K562 (cell line): Measurements from ENCODE around the gene CHRNA3. TPM values are rescaled to one million over a fixed set of nuclear protein-coding genes. Genes with fewer than 3 reads are reported as not detected.

Source experiments
- ATAC-seq: fragments of 200-7000 bp; cut with Tn5 transposase; 3 replicates; pipeline ENCODE4 v1.9.1; 2020; ENCODE audit warnings: moderate library complexity
- BruUV-seq: library from RNA; stranded (reverse); fragments of 400-500 nt; replicated peaks from 2 replicates; lab custom pipeline; 2021; lab: Mats Ljungman, UMichigan
- CTCF ChIA-PET: fragments of 300-600 bp; formaldehyde crosslinking; extraction: SDS; loops from one replicate; lab custom pipeline; 2021; ENCODE audit warnings: low intra/inter-chr PET ratio; lab: Yijun Ruan, JAX
- POLR2A ChIA-PET: fragments of 300-600, 350-650 bp; sonication (Branson Sonifier 250); formaldehyde crosslinking; extraction: SDS; loops from one replicate; lab custom pipeline; 2021; ENCODE audit warnings: antibody characterized with exemption, inconsistent platforms; lab: Yijun Ruan, JAX
- DNase-seq, 4 experiments: peaks; one replicate each; pipeline versions ENCODE4 v3.0.0 to v3.0.0-alpha.2; 2011 to 2018; ENCODE audit warnings: low spot score in 3 of 4, mixed read lengths in 3 of 4; ENCODE audit errors: extremely low read depth in 1 of 4
- FAIRE-seq: peaks from 2 replicates; lab custom pipeline; 2011; peaks lifted over from hg19 to GRCh38; lab: Jason Lieb, UNC
- H2AFZ ChIP-seq: 2 replicates; pipeline ENCODE4 v1.6.0; 2011; ENCODE audit warnings: low read depth, low read length, control low read depth, inconsistent platforms
- H3K27ac ChIP-seq: fragments of 200-600 bp; 3 replicates; pipeline ENCODE4 v1.8.0; 2011; ENCODE audit warnings: low read depth, mild to moderate bottlenecking, control low read depth, inconsistent platforms, low read length, moderate library complexity, mixed read lengths; ENCODE audit errors: extremely low read depth
- H3K27me3 ChIP-seq, 2 experiments: fragments of 300-600 bp in 1 of 2; 2 replicates in 1 of 2; 3 replicates in 1 of 2; pipeline versions ENCODE4 v1.6.0 to v1.8.0; 2011; ENCODE audit warnings: inconsistent platforms in 2 of 2, low read length in 2 of 2, mild to moderate bottlenecking in 1 of 2, mixed read lengths in 1 of 2, moderate library complexity in 1 of 2; ENCODE audit not compliant: control insufficient read depth in 2 of 2, insufficient read depth in 2 of 2
- H3K36me3 ChIP-seq: fragments of 300-600 bp; 3 replicates; pipeline ENCODE4 v1.8.0; 2011; ENCODE audit warnings: mild to moderate bottlenecking, low read length, inconsistent platforms; ENCODE audit not compliant: control insufficient read depth, insufficient read depth
- H3K4me1 ChIP-seq, 2 experiments: fragments of 200-600 bp in 1 of 2; replicated peaks in 1 of 2; 2 replicates in 1 of 2; 3 replicates in 1 of 2; pipeline versions ENCODE4 v1.5.1 to v1.8.0; 2011; ENCODE audit warnings: inconsistent platforms in 2 of 2, low read length in 2 of 2, mild to moderate bottlenecking in 1 of 2, mixed read lengths in 1 of 2, moderate library complexity in 1 of 2; ENCODE audit not compliant: control insufficient read depth in 2 of 2, insufficient read depth in 2 of 2
- H3K4me2 ChIP-seq: 2 replicates; pipeline ENCODE4 v1.6.1; 2011; ENCODE audit warnings: low read length, control low read depth, inconsistent platforms, mixed read lengths; ENCODE audit not compliant: insufficient read depth
- H3K4me3 ChIP-seq: fragments of 200-600 bp; sonication (generic), shearing (Covaris generic); 2 replicates; pipeline ENCODE4 v1.5.1; 2016; ENCODE audit warnings: control low read depth, inconsistent platforms
- H3K79me2 ChIP-seq: fragments of 200-600 bp; 3 replicates; pipeline ENCODE4 v1.8.0; 2011; ENCODE audit warnings: low read length, inconsistent platforms; ENCODE audit not compliant: control insufficient read depth, insufficient read depth
- H3K9ac ChIP-seq, 2 experiments: 2 replicates each; pipeline versions ENCODE4 v1.6.0 to v1.6.1; 2011; ENCODE audit warnings: low read depth in 2 of 2, low read length in 2 of 2, control low read depth in 1 of 2, inconsistent platforms in 1 of 2, mild to moderate bottlenecking in 1 of 2, mixed read lengths in 1 of 2; ENCODE audit not compliant: insufficient read depth in 1 of 2
- H3K9me1 ChIP-seq: one replicate; pipeline ENCODE4 v1.6.0; 2011; ENCODE audit warnings: inconsistent platforms, mild to moderate bottlenecking, low read length, moderate library complexity; ENCODE audit not compliant: control insufficient read depth, insufficient read depth
- H3K9me3 ChIP-seq: replicated peaks from 2 replicates; pipeline ENCODE4 v1.5.1; 2011; ENCODE audit warnings: low read depth, low read length, inconsistent platforms; ENCODE audit not compliant: control insufficient read depth, insufficient read depth
- H4K20me1 ChIP-seq: replicated peaks from 2 replicates; pipeline ENCODE4 v1.6.1; 2011; ENCODE audit warnings: low read length, inconsistent platforms, mixed read lengths; ENCODE audit not compliant: control insufficient read depth, insufficient read depth
- CHCHD3 ChIP-seq: fragments of 250-450 bp; sonication (Bioruptor Pico); IDR thresholded peaks from 2 replicates; pipeline ENCODE4 v2.1.2; 2022; ENCODE audit warnings: mild to moderate bottlenecking
- TAF9B ChIP-seq: fragments of 450-650 bp; IDR thresholded peaks from 2 replicates; pipeline ENCODE4 v1.6.1; 2018; ENCODE audit warnings: mild to moderate bottlenecking; ENCODE audit not compliant: partially characterized antibody
- ZBTB17 ChIP-seq: fragments of 450-650 bp; formaldehyde crosslinking; IDR thresholded peaks from 2 replicates; pipeline ENCODE4 v1.4.0; 2020; ENCODE audit warnings: mild to moderate bottlenecking
- WGBS: fragments of 100-300 bp; shearing (Covaris generic); methylation state at CpG from one replicate; pipeline ENCODE4 v1.1.6; 2016; ENCODE audit warnings: low coverage, mixed read lengths; ENCODE audit not compliant: insufficient coverage; ENCODE audit errors: missing lambda C conversion rate; 5-methylcytosine and 5-hydroxymethylcytosine counted together
- in situ Hi-C: fragments of 300-500 bp; cut with MboI; formaldehyde crosslinking; loops from 4 replicates; pipeline ENCODE4 v1.15.0; 2018; ENCODE audit warnings: inconsistent platforms, mixed read lengths
- intact Hi-C: fragments of 100-400 bp; cut with micrococcal nuclease; formaldehyde crosslinking; loops from 2 replicates; pipeline ENCODE4 v1.14.2; 2022
- polyA plus RNA-seq, 8 experiments: library from polyadenylated mRNA; depleted of rRNA in 4 of 8; stranded (reverse) in 5 of 8; unstranded in 3 of 8; fragments of >200 nt; fragmentation: Nextera tagmentation in 2 of 8; fragmentation: Illumina TruSeq in 1 of 8; extraction: Ambion mirVana in 2 of 8; extraction: Trizol in 1 of 8; gene quantifications; 2 replicates each; pipeline versions ENCODE4 v1.2.1 to v1.2.3, GENCODE V29; 2011 to 2014; ENCODE audit warnings: inconsistent platforms in 1 of 8, missing spikeins in 1 of 8
- total RNA-seq, 7 experiments: library from RNA; depleted of rRNA in 6 of 7; stranded (reverse); fragments of >200 nt in 6 of 7; fragmentation: Illumina TruSeq in 2 of 7; extraction: Trizol in 2 of 7; gene quantifications; 2 replicates each; pipeline versions ENCODE4 v1.2.1 to v1.2.3, GENCODE V29; 2011 to 2021; ENCODE audit warnings: low replicate concordance in 1 of 7
- TF ChIP-seq, protein P1 (sequence below), 2 experiments: fragments of 450-650 bp in 1 of 2; sonication (generic) in 1 of 2; formaldehyde crosslinking in 1 of 2; IDR thresholded peaks; 2 replicates each; pipeline versions ENCODE4 v1.7.1 to v1.9.0; 2016 to 2022; ENCODE audit warnings: inconsistent platforms in 1 of 2, mild to moderate bottlenecking in 1 of 2, missing genetic modification reagents in 1 of 2
- TF ChIP-seq, protein P2 (sequence below): fragments of 250-450 bp; sonication (Bioruptor Pico); IDR thresholded peaks from 2 replicates; pipeline ENCODE4 v1.8.0; 2022; ENCODE audit warnings: moderate library complexity, mild to moderate bottlenecking, inconsistent platforms

CHRNA3 gene
- total and polyA plus RNA-seq, 9 of the 15 experiments (the other 6 are each of a cell fraction or from before 2014, with no cell fraction given), result 0.01 TPM; not detected in 8

DNA sequence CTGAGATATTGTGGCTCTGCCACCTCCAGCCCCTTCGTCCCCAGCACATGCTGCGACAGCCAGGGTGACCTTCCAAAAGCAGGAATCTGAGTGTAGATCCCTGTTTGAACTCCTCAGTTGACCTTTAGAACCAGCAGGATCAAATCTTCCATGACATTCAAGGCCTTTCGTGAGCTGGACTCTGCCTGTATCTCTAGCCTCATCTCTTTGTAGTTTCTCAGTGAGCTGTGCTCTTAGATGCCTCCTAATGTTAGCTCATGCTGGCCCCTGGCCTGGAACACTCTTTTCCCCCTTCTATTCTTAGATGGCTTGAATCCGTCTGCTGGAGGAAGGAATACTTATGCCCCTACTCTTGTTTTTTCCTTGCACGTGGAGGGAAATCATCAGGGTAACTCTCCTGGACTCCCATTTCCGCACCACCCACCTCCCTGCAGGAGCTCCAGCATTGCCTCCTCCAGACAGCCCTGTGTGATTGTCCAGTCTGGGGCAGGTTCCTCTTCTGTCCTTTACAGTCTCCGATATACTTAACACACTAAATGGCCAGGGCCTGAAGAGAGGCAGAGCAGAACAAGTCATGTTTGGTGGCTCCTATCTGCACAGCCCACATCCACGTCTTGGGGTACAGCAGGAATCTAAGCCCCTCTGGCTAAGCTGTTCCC lies 46.9 kb upstream of the CHRNA3 start (continued):
- TF ChIP-seq CHCHD3 (CRISPR knock-in tag), result no peak
- TF ChIP-seq, all 486 proteins: peak for 0

DNA sequence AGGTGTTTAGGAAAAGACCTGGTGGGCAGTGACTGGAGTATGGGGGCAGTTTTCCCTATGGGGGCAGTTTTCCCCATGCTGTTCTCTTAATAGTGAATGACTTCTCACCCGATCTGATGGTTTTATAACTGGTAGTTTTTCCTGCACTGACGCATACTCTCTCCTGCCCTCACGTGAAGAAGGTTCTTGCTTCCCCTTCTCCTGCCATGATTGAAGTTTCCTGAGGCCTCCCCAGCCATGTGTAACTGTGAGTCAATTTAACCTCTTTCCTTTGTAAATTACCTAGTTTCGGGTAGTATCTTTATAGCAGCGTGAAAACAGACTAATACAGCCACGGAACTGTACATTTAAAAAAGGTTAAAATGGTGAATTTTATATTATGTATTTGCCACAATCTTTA lies 45.2 kb upstream of the CHRNA3 start:
- WGBS, result 2% methylated on average over 6 of the region's 6 CpGs
- POLR2A ChIA-PET, result no interaction called here
- TF ChIP-seq TAF9B (no peak), ZBTB17 (CRISPR knock-in tag) (no peak)
- TF ChIP-seq, protein P1, sequence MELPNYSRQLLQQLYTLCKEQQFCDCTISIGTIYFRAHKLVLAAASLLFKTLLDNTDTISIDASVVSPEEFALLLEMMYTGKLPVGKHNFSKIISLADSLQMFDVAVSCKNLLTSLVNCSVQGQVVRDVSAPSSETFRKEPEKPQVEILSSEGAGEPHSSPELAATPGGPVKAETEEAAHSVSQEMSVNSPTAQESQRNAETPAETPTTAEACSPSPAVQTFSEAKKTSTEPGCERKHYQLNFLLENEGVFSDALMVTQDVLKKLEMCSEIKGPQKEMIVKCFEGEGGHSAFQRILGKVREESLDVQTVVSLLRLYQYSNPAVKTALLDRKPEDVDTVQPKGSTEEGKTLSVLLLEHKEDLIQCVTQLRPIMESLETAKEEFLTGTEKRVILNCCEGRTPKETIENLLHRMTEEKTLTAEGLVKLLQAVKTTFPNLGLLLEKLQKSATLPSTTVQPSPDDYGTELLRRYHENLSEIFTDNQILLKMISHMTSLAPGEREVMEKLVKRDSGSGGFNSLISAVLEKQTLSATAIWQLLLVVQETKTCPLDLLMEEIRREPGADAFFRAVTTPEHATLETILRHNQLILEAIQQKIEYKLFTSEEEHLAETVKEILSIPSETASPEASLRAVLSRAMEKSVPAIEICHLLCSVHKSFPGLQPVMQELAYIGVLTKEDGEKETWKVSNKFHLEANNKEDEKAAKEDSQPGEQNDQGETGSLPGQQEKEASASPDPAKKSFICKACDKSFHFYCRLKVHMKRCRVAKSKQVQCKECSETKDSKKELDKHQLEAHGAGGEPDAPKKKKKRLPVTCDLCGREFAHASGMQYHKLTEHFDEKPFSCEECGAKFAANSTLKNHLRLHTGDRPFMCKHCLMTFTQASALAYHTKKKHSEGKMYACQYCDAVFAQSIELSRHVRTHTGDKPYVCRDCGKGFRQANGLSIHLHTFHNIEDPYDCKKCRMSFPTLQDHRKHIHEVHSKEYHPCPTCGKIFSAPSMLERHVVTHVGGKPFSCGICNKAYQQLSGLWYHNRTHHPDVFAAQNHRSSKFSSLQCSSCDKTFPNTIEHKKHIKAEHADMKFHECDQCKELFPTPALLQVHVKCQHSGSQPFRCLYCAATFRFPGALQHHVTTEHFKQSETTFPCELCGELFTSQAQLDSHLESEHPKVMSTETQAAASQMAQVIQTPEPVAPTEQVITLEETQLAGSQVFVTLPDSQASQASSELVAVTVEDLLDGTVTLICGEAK (IDR thresholded peaks at IDR 0.05), result no peak
- TF ChIP-seq, protein P1 (CRISPR knock-in tag; IDR thresholded peaks at IDR 0.05), result no peak
- TF ChIP-seq, protein P2, sequence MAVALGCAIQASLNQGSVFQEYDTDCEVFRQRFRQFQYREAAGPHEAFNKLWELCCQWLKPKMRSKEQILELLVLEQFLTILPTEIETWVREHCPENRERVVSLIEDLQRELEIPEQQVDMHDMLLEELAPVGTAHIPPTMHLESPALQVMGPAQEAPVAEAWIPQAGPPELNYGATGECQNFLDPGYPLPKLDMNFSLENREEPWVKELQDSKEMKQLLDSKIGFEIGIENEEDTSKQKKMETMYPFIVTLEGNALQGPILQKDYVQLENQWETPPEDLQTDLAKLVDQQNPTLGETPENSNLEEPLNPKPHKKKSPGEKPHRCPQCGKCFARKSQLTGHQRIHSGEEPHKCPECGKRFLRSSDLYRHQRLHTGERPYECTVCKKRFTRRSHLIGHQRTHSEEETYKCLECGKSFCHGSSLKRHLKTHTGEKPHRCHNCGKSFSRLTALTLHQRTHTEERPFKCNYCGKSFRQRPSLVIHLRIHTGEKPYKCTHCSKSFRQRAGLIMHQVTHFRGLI (CRISPR knock-in tag), result no peak

More for the DNA sequence above, 45.2 kb upstream of the CHRNA3 start:
- no peak for DNase-seq
- in situ Hi-C loops (no loop called here), intact Hi-C loops (no loop called here)
- no TSS peak for BruUV-seq
- Histone ChIP-seq H3K4me1 (0 out of 5 replicates have a peak, but pooled peaks cover 0 to 1% of the 10 kb centered on the region in 2 experiments), H3K36me3 (no peaks in the 10 kb centered on the region), H3K4me2 (no peak overlapping the region), H3K79me2 (no peaks in the 10 kb centered on the region), H4K20me1 (no peaks in the 10 kb centered on the region), H3K9me3 (no peaks in the 10 kb centered on the region), H3K27me3 (peaks cover 28 to 49% of the 10 kb centered on the region in 2 experiments), H3K27ac (no peak overlapping the region), H3K9me1 (no peaks in the 10 kb centered on the region), H3K9ac (no peak overlapping the region), H2AFZ (no peak overlapping the region), H3K4me3 (no peak overlapping the region)
- ATAC-seq, result no peak
- no peak for FAIRE-seq
- CTCF ChIA-PET, result no interaction called here
